NT2/D1 (cell line): Measurements from ENCODE around the gene TAF1L.

Experiments used
- SUZ12 ChIP-seq: IDR thresholded peaks from 2 replicates; pipeline ENCODE4 v1.6.1; 2011; ENCODE audit not compliant: insufficient read length, insufficient read depth; ENCODE audit errors: extremely low read depth
- YY1 ChIP-seq: IDR thresholded peaks from 2 replicates; pipeline ENCODE4 v1.6.1; 2011; ENCODE audit not compliant: insufficient read length, insufficient read depth
- ZNF274 ChIP-seq: IDR thresholded peaks from 2 replicates; pipeline ENCODE4 v1.6.1; 2011; ENCODE audit warnings: mild to moderate bottlenecking, low read depth, low read length

DNA sequence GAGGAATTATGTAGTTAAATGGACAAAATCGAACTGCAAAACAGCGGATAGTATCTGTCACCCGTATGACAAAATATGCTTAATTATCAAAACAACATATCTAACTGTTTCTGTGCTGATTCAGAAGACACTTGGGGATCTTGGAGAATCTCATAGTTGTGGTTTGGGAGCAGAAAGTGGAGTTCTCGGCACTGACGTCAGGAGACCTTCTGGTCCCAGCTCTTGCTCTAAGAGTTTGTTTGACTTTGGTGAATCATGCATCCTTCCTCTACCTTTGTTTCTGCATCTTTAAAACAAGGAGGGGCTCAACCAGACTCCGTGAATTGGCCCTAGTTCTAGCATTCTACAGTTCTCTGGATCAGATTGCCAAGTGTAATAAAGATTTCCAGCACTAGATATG lies 37.0 kb upstream of the TAF1L start:
- TF ChIP-seq YY1 (no peak), SUZ12 (no peak), ZNF274 (no peak)
